ENCODE measurements around the gene PBX3.

DNA sequence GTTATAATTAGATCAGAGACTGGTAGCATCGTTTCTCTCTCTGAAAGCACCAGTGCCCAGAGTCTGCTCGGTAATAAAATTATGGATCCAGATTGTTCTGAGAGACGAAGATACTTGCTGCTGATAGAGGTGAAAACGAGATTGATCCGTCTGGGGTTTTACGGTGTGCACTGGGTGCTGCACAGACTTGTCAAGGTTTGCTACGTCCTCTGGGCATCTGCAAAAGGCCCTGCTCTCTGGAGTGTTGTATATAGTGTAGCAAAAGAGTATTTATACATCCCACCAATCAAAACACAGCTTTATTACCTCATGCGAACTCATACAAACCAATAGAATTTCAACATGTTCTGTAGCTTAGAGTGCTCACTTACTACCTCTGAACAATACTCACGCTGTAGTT is 219.3 kb downstream of the PBX3 start:
- no peak for TF ChIP-seq POLR2A (IDR thresholded peaks at IDR 0.05)
- TF ChIP-seq, protein P1, sequence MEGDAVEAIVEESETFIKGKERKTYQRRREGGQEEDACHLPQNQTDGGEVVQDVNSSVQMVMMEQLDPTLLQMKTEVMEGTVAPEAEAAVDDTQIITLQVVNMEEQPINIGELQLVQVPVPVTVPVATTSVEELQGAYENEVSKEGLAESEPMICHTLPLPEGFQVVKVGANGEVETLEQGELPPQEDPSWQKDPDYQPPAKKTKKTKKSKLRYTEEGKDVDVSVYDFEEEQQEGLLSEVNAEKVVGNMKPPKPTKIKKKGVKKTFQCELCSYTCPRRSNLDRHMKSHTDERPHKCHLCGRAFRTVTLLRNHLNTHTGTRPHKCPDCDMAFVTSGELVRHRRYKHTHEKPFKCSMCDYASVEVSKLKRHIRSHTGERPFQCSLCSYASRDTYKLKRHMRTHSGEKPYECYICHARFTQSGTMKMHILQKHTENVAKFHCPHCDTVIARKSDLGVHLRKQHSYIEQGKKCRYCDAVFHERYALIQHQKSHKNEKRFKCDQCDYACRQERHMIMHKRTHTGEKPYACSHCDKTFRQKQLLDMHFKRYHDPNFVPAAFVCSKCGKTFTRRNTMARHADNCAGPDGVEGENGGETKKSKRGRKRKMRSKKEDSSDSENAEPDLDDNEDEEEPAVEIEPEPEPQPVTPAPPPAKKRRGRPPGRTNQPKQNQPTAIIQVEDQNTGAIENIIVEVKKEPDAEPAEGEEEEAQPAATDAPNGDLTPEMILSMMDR (IDR thresholded peaks at IDR 0.05), result no peak
